IPS DF 4.7 (cell line): ENCODE measurements around the gene ARHGAP44.

Experiments
- DNase-seq: peaks from one replicate; pipeline ENCODE4 v3.0.0-alpha.2; 2013; ENCODE audit warnings: low spot score; ENCODE audit errors: extremely low read depth

ARHGAP44 gene

GRCh38 chr17:12992676-12993075 lies 203.4 kb downstream of the ARHGAP44 start:
- DNase-seq = no peak

DNA sequence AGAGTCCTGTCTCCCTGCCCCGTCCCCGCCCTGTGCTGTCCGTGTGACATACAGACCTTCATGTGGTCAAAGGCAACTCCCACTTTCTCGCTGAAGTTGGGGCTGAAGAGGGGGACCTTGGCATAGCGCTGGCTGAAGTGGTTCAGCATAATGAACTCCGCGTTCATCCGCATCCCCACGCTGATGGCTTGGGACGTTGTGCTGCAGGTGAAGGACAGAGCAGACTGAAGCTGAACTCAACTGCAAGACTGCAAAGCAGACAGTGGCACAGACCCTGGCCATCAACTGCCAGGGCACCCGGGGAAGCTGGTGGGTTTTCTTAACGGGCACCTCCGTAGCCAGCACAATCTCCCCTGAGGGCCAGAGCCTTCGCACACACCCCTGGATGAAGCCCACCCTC lies 204.3 kb downstream of the ARHGAP44 start:
- no peak for DNase-seq

DNA sequence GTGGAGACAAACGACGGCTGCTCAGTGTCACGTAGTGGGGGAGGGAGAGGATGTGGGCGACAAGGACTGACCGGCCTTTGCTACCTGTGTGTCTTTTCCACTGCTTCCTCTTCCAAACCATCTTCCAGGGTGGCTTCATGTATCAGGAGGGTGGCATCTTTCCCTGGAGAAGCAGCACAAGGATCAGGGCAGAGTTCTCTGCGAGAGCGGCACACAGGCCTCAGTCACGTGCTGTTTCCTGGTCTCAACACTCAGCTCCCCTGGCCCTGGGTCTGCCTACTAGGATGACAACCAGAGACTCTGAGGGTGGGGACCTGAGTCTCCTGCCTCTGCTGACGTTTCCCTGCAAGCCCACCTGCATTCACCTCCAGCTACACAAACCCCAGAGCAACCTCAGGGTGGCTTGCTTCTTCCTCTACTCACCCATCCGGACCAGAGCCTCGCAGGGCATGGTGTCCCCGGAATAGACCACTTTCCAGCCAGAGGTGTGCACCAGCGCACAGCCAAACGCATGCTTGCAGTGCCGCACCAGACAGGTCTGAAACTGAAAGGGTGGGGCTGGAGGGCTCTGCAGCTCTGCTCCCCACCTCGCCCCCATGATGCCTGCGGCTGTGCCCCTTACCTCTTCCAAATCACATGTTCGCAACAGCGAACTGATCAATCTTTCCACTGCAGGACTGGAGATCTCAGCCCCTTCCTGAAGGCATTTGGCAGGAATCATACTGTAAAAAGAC lies 205.2 kb downstream of the ARHGAP44 start:
- no peak for DNase-seq

DNA sequence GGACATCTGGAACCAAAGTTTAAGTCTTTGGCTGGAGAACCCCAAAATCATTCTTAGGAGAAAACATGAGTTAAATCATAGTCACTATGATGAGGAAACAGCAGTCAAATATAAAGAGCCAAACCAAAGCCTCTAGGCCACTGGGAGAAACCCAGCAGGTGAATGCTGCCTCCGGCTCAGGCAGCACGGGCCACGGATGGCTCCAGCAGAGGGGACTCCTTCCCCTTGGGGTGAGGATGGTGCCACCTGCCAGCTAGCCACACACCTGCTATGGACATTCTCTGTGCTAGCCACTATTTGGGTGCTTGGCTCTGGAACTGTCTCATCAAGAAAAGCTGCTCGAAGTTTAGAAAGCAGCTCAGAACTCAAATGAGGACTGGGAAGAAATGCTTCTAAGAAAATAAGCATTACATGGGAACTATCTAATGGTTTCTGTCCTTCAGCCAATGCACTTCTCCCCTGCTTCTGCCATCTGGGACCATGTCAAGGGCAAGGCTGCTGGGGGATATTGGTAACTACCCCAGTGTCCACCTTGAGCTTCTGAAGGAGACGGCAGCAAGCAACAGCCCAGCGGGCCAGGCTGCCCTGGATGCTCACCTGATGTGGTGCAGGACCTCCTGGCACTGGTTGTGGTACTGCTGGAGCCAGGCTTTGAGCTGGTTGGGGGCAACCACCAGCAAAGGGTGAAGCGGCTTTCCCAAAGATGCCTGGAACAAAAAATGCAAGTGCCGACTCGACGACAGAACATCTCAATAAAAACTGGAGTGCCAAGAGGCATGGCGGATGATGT lies 206.0 kb downstream of the ARHGAP44 start:
- DNase-seq = no peak

GRCh38 chr17:12995896-12996295 lies 206.6 kb downstream of the ARHGAP44 start:
- no peak for DNase-seq

DNA sequence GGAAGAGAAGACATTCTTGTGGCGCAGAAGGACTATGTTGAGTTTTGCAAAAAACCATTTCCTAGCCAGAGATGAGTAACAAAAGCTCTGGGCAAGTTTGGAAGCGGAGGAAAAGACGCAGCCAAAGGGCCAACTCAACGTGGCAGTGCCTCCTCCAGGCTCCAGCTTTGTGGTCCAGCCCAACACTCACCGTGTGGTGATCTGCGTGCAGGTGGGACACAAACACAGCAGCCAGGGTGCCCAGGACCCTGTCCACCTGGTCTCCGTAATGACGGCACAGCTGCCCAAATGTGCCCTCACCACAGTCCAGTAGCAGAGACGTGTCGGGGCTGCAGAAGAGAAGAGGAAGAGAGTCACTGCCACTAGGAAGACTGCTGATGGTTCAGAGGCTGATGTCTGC lies 207.1 kb downstream of the ARHGAP44 start:
- DNase-seq = no peak

- no peak for DNase-seq
These were observed 207.6 kb downstream of the ARHGAP44 start for GRCh38 chr17:12996941-12997340.

- DNase-seq = no peak
These were observed 209.2 kb downstream of the ARHGAP44 start for GRCh38 chr17:12998461-12998860.

- no peak for DNase-seq
These were observed 209.6 kb downstream of the ARHGAP44 start for GRCh38 chr17:12998874-12999273.

- no peak for DNase-seq
These were observed 211.3 kb downstream of the ARHGAP44 start for GRCh38 chr17:13000561-13000960.

GRCh38 chr17:13001991-13002615 lies 212.8 kb downstream of the ARHGAP44 start:
- no peak for DNase-seq

- DNase-seq = peak; percentile 60
These were observed 213.6 kb downstream of the ARHGAP44 start for GRCh38 chr17:13002761-13003453.

DNA sequence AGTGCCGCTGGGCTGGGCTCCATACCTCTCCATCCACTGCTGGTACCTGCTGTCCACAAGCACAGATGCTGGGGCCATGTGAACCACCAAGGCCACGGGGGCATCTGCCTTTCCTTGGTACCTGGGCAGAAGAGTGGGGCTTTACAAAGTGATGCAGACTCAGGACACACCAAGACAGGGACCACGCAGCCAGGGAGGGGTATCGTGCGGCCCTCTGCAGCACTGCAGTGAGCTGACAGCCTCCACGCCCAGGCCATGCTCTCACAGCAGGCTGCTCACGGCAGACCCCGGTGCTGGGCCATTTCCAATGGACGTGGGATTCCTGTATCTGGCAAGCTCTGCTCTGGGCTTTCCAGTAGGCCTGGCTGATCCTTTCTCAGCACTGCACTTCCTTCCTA lies 214.2 kb downstream of the ARHGAP44 start:
- DNase-seq = no peak

DNA sequence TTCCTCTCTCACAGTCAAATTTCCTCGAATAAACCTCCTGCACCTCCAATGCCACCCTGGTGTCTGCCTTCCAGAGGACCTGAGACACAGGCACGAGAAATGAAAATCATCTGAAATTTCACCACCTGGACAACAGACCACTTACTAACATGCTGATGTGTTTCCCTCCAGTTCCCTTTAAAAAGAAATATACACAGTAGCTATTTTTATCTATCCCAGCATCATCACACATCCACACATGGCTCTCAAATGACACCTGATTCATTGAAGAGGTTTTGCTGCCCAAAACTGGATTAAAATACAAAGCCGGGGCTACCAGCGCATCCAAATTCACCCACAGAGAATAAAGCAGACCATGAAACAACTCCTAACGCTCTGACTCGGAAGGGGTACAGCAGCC lies 214.6 kb downstream of the ARHGAP44 start:
- DNase-seq = no peak

DNA sequence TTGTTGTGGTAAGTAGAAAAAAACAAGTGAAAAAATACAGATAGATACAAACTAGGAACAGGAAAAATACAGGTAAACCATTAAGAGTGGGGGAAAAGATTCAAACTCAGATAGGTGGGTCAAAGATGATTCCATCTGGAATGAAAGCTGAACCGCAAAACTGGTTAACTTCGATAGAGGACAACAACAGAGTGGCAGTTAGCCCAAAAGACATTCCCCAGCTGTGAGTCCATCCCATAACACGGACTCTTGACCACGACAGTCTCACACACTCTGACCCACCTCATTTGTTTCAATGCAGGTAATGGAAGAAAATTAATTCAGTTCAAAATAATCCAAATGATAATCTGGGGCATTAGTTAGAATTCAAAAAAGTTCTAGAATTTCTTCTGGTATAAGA lies 215.0 kb downstream of the ARHGAP44 start:
- DNase-seq = no peak

- DNase-seq = no peak
These were observed 216.2 kb downstream of the ARHGAP44 start for GRCh38 chr17:13005530-13005929.

DNA sequence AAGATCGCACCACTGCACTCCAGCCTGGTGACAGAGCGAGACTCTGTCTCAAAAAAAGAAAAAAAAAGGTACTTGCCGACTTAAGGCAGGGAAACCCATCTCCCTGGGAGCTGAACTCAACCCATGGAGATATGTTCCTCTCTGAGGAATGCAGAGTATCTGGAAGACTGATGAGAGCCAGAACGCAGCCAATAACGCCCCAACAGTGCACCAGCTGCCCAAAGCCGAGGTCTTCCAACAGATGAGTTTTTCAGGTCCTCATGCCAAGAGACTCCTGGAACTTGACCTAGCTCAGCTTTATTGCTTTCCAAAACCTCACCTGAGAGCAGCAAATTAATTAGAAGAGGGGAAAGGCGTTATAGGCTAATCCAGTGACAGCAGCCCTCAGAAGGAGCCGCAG lies 219.2 kb downstream of the ARHGAP44 start:
- no peak for DNase-seq

GRCh38 chr17:13010959-13011358 lies 221.7 kb downstream of the ARHGAP44 start:
- no peak for DNase-seq

DNA sequence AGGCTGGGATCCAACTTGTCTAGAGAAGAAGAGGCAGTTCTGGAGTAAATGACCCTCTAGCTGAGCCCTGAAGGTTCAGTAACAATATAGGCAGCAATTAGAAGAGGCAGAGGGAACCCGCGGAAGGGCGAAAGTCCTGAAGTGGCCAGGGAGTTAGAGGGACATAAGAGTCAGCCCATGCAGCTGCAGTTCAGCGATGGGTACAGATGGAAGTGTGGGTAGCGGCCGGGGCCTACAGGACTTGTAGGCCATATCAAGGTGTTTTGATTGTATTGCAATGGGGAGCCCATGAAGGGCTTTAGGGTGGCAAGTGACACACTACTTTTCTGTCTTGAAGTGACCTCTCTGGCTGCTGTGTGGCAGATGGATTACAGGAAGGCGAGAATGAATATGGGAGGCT lies 225.5 kb downstream of the ARHGAP44 start:
- no peak for DNase-seq

DNA sequence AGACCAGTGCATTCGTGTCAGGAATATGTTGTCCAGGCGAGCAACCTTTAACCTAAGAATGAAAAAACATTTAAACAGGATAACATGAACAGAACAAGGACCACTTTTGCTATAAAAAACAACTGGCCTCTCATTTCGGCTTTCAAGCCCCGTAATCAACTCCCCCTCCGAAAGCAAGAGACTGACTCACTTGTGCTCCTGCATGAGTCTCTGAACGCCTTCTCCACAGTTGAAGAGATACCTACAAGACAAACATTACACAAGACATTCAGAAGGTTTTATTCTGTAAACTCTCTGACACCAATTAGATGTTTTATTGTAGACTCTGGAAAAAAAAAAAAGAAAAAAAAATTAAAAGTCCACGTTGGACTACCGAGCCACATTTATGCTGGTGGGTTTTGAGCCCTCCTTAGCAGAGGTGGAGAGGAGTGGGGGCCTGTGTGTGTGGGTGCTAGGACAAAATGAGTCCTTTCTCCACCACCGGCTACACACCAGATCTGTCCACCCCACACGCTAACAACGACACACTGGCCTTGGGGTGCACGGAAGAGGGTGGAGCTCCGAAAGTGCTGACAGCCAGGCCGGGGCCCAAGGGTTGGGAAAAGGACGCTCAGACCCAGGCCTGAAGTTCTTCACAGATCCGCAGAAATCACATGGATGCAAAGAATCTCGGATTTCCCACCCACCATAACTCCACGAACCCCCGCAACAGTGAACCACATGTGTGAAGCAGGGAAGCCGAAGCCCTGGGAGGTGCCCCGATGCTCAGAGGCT lies 227.8 kb downstream of the ARHGAP44 start:
- no peak for DNase-seq
